Tibial nerve (tissue), 4 donors: ENCODE measurements around the gene BLVRB. TPM values are rescaled to one million over a fixed set of nuclear protein-coding genes. Genes with fewer than 3 reads are reported as not detected.
"Not testable (repeated sequence)": the region's sequence is repeated elsewhere in the genome, so short reads cannot be mapped to it uniquely, and the experiment has no call there.

Experiments
- DNase-seq, 2 donors: peaks; one replicate each; pipeline ENCODE4 v3.0.0-alpha.2; 2019; ENCODE audit warnings: low spot score in 2 of 2
- H3K27ac ChIP-seq, 4 donors: fragments of 200-600 bp; sonication (generic) in 3 of 4; one replicate each; pipeline ENCODE4 v1.5.1; 2017 to 2019; ENCODE audit warnings: mild to moderate bottlenecking in 1 of 4
- H3K27me3 ChIP-seq, 2 donors: fragments of 200-600 bp; sonication (generic) in 1 of 2; one replicate each; pipeline versions ENCODE4 v1.5.1 to v1.6.0; 2017 to 2019
- H3K36me3 ChIP-seq, 3 donors: fragments of 200-600 bp; sonication (generic); one replicate each; pipeline ENCODE4 v1.5.1; 2018 to 2019
- H3K4me1 ChIP-seq, 4 donors: fragments of 200-600 bp; sonication (generic) in 3 of 4; one replicate each; pipeline ENCODE4 v1.5.1; 2017 to 2019
- H3K4me3 ChIP-seq, 4 donors: fragments of 200-600 bp; sonication (generic) in 3 of 4; one replicate each; pipeline ENCODE4 v1.5.1; 2017 to 2019; ENCODE audit warnings: mild to moderate bottlenecking in 1 of 4, moderate library complexity in 1 of 4
- H3K9me3 ChIP-seq, 4 donors: fragments of 200-600 bp; sonication (generic) in 3 of 4; one replicate each; pipeline ENCODE4 v1.5.1; 2017 to 2019
- EP300 ChIP-seq, 2 donors: sonication (generic); formaldehyde crosslinking; IDR thresholded peaks; one replicate each; pipeline ENCODE4 v1.6.1; 2017; ENCODE audit warnings: antibody characterized with exemption in 2 of 2, mild to moderate bottlenecking in 1 of 2
- POLR2A ChIP-seq, 2 donors: fragments of 450-650 bp; IDR thresholded peaks; one replicate each; pipeline ENCODE4 v1.6.1; 2017; ENCODE audit warnings: antibody characterized with exemption in 2 of 2, mild to moderate bottlenecking in 2 of 2, moderate library complexity in 2 of 2
- WGBS, 2 donors: methylation state at CpG; one replicate each; pipeline ENCODE4 v1.1.5; 2018; 5-methylcytosine and 5-hydroxymethylcytosine counted together
- total RNA-seq, 4 donors: library from RNA; depleted of rRNA; stranded (reverse); fragments of >200 nt; gene quantifications; one replicate each; pipeline ENCODE4 v1.1.0, GENCODE V29; 2016
- TF ChIP-seq, protein P1 (sequence below), 5 experiments: fragments of 200-600 bp in 3 of 5; fragments of 450-650 bp in 2 of 5; sonication (generic) in 3 of 5; IDR thresholded peaks; one replicate each; pipeline ENCODE4 v1.5.1; 2016 to 2019; ENCODE audit warnings: antibody characterized with exemption in 5 of 5, mild to moderate bottlenecking in 3 of 5, moderate library complexity in 2 of 5

BLVRB gene
- total RNA-seq, 4 donors from 2014 or later = 219 to 299 (median 244) TPM

DNA sequence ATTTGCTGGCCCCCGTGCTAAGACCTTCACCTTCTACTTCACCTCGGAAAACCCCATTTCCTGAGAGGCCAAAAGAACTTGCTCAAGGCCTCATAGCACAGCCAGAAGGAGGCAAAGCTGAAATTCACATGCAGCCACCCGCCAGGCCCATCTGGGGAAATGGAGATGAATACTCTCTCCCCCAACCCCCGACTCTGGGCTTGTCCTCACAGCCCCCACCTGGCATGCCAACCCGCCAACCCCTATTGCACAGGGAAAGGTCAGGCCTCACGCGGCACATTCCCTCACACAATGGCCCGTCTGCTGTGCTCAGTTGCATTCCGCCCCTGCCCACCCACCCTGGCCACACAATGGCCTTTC lies 55.5 kb downstream of the BLVRB start:
- H3K36me3 ChIP-seq = no peaks in the 10 kb centered on the region
- H3K4me3 ChIP-seq = peak overlapping the region in 1 of 4 donors; percentile 39
- H3K9me3 ChIP-seq = no peaks in the 10 kb centered on the region
- H3K27ac ChIP-seq = peak overlapping the region in 3 of 4 donors; percentile 76 to 95 (median 80)
- DNase-seq = no peak
- peaks cover 0 to 18% (median 0%) of the 10 kb centered on the region in 4 donors for H3K4me1 ChIP-seq
- H3K27me3 ChIP-seq = peaks cover 0 to 7% of the 10 kb centered on the region in 2 donors
- TF ChIP-seq POLR2A (IDR thresholded peaks at IDR 0.05) (peak in 1 of 2 donors; percentile 7), EP300 (IDR thresholded peaks at IDR 0.05) (peak in 1 of 2 donors; percentile 75)
- TF ChIP-seq, protein P1, sequence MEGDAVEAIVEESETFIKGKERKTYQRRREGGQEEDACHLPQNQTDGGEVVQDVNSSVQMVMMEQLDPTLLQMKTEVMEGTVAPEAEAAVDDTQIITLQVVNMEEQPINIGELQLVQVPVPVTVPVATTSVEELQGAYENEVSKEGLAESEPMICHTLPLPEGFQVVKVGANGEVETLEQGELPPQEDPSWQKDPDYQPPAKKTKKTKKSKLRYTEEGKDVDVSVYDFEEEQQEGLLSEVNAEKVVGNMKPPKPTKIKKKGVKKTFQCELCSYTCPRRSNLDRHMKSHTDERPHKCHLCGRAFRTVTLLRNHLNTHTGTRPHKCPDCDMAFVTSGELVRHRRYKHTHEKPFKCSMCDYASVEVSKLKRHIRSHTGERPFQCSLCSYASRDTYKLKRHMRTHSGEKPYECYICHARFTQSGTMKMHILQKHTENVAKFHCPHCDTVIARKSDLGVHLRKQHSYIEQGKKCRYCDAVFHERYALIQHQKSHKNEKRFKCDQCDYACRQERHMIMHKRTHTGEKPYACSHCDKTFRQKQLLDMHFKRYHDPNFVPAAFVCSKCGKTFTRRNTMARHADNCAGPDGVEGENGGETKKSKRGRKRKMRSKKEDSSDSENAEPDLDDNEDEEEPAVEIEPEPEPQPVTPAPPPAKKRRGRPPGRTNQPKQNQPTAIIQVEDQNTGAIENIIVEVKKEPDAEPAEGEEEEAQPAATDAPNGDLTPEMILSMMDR (IDR thresholded peaks at IDR 0.05) = no peak
- WGBS, 2 donors = 35 to 62% methylated on average over 6 to 9 of the region's 9 CpGs

DNA sequence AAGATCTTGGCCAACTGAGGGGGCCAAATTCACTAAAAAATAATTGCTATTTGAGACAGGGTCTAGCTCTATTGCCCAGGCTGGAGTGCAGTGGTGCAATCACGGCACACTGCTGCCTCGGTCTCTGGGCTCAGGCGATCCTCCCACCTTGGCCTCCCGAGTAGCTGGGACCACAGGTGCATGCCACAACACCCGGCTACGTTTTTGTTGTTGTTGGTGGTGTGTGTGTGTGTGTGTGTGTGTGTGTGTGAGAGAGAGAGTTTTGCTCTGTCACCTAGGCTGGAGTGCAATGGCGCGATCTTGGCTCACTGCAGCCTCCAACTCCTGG lies 57.0 kb downstream of the BLVRB start:
- H3K27ac ChIP-seq = peak overlapping the region in 3 of 4 donors; percentile 31 to 95 (median 72)
- 65 to 77% methylated on average over 8 of the region's 8 CpGs for whole genome bisulfite sequencing, 2 donors
- not testable (repeated sequence) for H3K27me3 ChIP-seq, H3K36me3 ChIP-seq, H3K9me3 ChIP-seq, DNase-seq
- peak overlapping the region in 1 of 4 donors; percentile 39 for H3K4me3 ChIP-seq
- H3K4me1 ChIP-seq = peaks cover 0 to 28% (median 0%) of the 10 kb centered on the region in 4 donors

DNA sequence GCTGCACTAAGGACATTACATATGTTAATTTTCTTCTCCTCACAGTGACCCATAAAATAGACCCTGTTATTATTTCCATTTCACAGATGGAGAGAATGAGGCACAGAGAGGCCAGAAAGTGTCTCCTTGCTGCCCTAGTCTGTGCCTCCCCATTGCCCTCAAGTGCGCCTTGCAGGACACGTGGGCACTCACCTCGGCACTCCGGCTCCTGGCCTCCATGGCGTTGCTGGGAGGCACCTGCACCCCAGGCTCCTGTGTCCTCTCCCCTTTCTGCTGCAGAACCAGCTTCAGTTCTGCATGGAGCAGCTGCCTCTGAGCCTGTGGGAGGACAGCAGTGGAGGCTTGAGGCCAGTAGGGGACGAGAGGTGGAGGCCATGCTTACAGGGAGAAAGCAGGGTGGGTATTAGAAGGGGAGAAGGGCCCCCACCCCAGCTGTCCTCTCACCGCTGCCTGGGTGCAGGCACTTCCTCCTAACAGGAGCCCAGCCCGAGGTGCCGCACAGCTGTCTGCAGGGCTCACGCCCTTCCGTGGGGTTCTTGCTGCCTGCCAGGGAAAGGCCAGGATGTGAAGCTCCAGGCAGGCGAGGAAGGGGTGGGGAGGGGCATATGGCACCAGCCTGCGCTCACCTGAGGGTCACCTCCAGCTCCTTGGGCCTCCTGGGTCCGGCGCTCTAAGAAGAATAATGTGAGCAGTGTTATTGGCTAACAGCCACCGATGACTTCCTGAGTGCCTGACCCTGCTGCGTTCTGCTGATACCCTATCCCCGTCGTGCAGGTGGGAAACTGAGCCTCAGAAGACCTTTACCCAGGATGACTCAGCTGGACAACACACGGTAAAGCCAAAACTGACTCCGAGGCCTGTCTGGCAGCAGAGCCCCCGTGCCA lies 57.6 kb downstream of the BLVRB start:
- Histone ChIP-seq H3K4me1 (peaks cover 0 to 34% (median 2%) of the 10 kb centered on the region in 4 donors), H3K27me3 (peaks cover 0 to 2% of the 10 kb centered on the region in 2 donors), H3K4me3 (peak overlapping the region in 1 of 4 donors; percentile 39), H3K36me3 (no peaks in the 10 kb centered on the region), H3K27ac (peak overlapping the region in 3 of 4 donors; percentile 31 to 95 (median 72)), H3K9me3 (no peaks in the 10 kb centered on the region)
- no peak for TF ChIP-seq POLR2A (IDR thresholded peaks at IDR 0.05)
- TF ChIP-seq, protein P1 (IDR thresholded peaks at IDR 0.05) = no peak
- no peak for TF ChIP-seq EP300 (IDR thresholded peaks at IDR 0.05)
- no peak for DNase-seq
- WGBS, 2 donors = 54 to 56% methylated on average over 22 of the region's 22 CpGs

DNA sequence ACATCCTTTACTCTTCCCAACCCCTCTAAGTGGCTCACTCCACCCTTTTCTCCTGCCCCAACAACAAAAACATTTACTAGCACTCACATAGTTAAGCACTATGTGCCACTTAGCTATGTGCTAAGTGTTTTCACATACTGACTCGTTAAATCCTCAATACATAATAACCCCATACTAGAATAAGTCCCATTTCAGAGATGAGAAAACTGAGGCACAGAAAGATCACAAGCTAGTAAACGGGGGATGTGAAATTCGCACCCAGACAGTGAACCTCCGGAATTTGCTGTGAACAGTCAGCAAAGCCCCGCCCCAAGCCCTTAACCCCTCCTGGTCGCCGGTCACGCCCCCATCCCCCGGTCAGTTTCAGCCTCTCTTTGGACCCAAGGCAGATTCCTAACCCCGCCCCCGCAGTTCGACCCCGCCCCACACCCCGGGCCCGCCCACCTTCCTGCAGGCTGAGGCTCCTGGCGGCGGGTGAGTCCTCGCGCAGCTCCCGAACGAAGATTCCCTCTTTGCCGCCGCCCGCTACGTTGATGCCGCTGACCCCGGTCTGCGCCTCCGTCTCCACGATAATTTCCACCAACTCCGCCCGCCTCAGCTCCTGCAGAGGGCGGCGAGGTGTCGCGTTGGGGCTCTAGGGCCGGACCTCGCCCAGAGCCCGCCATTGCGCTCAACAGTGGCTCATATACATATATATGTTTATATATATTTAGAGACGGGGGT lies 62.1 kb downstream of the BLVRB start:
- Histone ChIP-seq H3K27ac (peak overlapping the region; percentile 76 to 92 (median 84)), H3K36me3 (no peaks in the 10 kb centered on the region), H3K9me3 (no peaks in the 10 kb centered on the region), H3K27me3 (no peaks in the 10 kb centered on the region), H3K4me1 (peaks cover 0 to 46% (median 2%) of the 10 kb centered on the region in 4 donors), H3K4me3 (peak overlapping the region; percentile 42 to 68 (median 54))
- WGBS, 2 donors = 1 to 2% methylated on average over 34 to 39 of the region's 41 CpGs
- peak; percentile 82 to 85 for DNase-seq
- TF ChIP-seq EP300 (IDR thresholded peaks at IDR 0.05) (peak in 1 of 2 donors; percentile 72), POLR2A (IDR thresholded peaks at IDR 0.05) (peak in 1 of 2 donors; percentile 44)
- TF ChIP-seq, protein P1 (IDR thresholded peaks at IDR 0.05) = peak in 1 of 5 experiments; percentile 19

DNA sequence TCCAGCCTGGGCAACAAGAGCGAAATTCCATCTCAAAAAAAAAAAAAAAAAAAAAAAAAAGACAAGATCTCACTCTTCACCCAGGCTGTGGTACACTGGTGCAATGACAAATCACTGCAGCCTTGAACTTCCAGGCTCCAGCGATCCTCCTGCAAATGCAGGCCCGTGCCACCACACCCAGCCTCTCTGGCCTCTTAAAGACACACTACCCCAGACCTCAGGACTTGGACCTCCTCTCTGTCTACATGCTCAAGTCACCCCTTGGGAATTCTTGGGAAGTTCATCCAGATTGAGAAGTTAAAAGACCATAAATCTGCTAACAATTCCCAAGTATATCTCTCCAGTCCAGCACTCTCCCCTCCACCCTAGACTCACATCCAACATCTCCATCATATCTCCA lies 65.0 kb downstream of the BLVRB start:
- H3K27ac ChIP-seq = no peak overlapping the region
- H3K36me3 ChIP-seq = peaks cover 0 to 25% (median 0%) of the 10 kb centered on the region in 3 donors
- no peaks in the 10 kb centered on the region for H3K27me3 ChIP-seq
- DNase-seq = no peak
- TF ChIP-seq, protein P1 (IDR thresholded peaks at IDR 0.05) = no peak
- TF ChIP-seq POLR2A (IDR thresholded peaks at IDR 0.05) (no peak), EP300 (IDR thresholded peaks at IDR 0.05) (no peak)
- no peak overlapping the region for H3K4me3 ChIP-seq
- peaks cover 0 to 50% (median 2%) of the 10 kb centered on the region in 4 donors for H3K4me1 ChIP-seq
- 47 to 54% methylated on average over 3 of the region's 3 CpGs for WGBS, 2 donors
- no peaks in the 10 kb centered on the region for H3K9me3 ChIP-seq
